GM23248 (cell line): ENCODE data around the gene RAB4B.

Source experiments
- EZH2 ChIP-seq: fragments of 200-600 bp; sonication (generic); IDR thresholded peaks from 2 replicates; pipeline ENCODE4 v1.6.1; 2018; ENCODE audit warnings: antibody characterized with exemption, mild to moderate bottlenecking; ENCODE audit not compliant: insufficient read depth, poor library complexity, severe bottlenecking
- EZH2phosphoT487 ChIP-seq: fragments of 200-600 bp; sonication (generic); IDR thresholded peaks from 2 replicates; pipeline ENCODE4 v1.6.1; 2018; ENCODE audit warnings: antibody characterized with exemption, moderate library complexity, mild to moderate bottlenecking, low read depth; ENCODE audit not compliant: insufficient read depth

DNA sequence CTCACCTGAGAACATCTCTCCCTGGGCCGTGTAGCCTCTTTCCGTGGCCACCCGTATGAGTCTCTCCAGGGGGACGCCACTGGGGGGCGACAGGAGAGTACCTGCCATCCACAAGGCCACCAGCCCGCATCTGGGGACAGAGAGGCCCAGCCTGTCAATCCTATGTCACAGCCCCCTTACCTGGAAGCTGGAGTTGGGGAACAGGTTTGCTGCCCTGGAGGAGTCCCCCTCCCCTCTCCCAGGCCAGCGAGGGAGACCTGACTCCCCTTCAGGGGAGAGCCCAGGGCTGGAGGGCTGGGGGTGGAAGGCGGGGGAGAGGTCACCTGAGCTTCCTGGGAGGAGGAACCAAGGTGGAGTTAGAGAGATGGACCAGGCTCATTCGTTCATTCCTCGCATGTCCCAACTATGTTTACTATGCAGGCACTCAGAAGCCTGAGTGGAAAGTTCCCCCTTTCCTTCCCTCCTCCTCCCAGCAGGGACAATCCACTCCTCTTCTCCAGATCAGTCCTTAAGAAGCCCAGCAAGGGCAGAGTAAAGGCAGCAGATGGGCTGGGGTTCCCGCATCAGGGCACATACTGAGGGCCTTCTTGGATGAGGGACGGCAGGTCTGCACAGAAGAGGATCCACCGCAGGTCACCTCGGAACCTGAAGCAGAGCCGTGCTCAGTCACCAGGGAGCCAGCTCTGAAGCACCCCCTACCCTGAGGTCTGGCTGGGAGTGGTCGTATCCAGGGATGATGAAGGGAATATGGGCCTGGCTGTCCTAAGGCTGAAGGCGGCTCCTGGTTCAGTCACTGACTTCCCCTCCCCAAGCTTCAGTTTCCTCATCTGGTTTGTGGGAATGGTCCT lies 33.3 kb upstream of the RAB4B start:
- TF ChIP-seq EZH2 = no peak
- no peak for TF ChIP-seq EZH2phosphoT487
